CD14-positive monocyte (primary cell): ENCODE data around the gene DBN1. TPM values are rescaled to one million over a fixed set of nuclear protein-coding genes. Genes with fewer than 3 reads are reported as not detected.
A peak's percentile ranks its signal among the peaks of the same experiment; 100 is the strongest.

Experiments
- DNase-seq, 3 donors: peaks; one replicate each; pipeline ENCODE4 v3.0.0-alpha.2; 2011 to 2022
- H2AFZ ChIP-seq: 2 replicates; pipeline ENCODE4 v1.6.0; 2012; ENCODE audit warnings: mild to moderate bottlenecking, low read depth, low read length, inconsistent platforms; ENCODE audit not compliant: insufficient read depth, poor library complexity, severe bottlenecking
- H3K27ac ChIP-seq, 2 donors: 1 replicate in 1 of 2; 2 replicates in 1 of 2; pipeline ENCODE4 v1.5.1; 2012 to 2013; ENCODE audit warnings: low read length in 2 of 2, control low read depth in 1 of 2, inconsistent platforms in 1 of 2, low read depth in 1 of 2, mild to moderate bottlenecking in 1 of 2
- H3K27me3 ChIP-seq, 2 donors: one replicate each; pipeline versions ENCODE4 v1.6.0 to v1.6.1; 2011 to 2013; ENCODE audit warnings: low read length in 2 of 2; ENCODE audit not compliant: control insufficient read depth in 2 of 2, insufficient read depth in 2 of 2
- H3K36me3 ChIP-seq, 2 donors: replicated peaks in 1 of 2; 1 replicate in 1 of 2; 2 replicates in 1 of 2; pipeline versions ENCODE4 v1.5.1 to v1.6.1; 2012 to 2013; ENCODE audit warnings: low read length in 2 of 2, control low read depth in 1 of 2, inconsistent platforms in 1 of 2, mild to moderate bottlenecking in 1 of 2; ENCODE audit not compliant: insufficient read depth in 2 of 2, control insufficient read depth in 1 of 2
- H3K4me1 ChIP-seq, 2 donors: 1 replicate in 1 of 2; 2 replicates in 1 of 2; pipeline versions ENCODE4 v1.5.1 to v1.6.1; 2012 to 2013; ENCODE audit warnings: low read length in 2 of 2, control low read depth in 1 of 2, inconsistent platforms in 1 of 2, mild to moderate bottlenecking in 1 of 2, moderate library complexity in 1 of 2; ENCODE audit not compliant: insufficient read depth in 2 of 2, control insufficient read depth in 1 of 2
- H3K4me2 ChIP-seq: replicated peaks from 2 replicates; pipeline ENCODE3; 2012; ENCODE audit warnings: low read length, moderate library complexity, mild to moderate bottlenecking; ENCODE audit not compliant: poor library complexity, severe bottlenecking; ENCODE audit errors: extremely low read depth
- H3K4me3 ChIP-seq, 3 experiments: fragments of 200-600 bp in 1 of 3; sonication (generic) in 1 of 3; replicated peaks in 1 of 3; 1 replicate in 2 of 3; 2 replicates in 1 of 3; pipeline ENCODE4 v1.5.1; 2011 to 2013; ENCODE audit warnings: low read length in 3 of 3, mild to moderate bottlenecking in 3 of 3, control low read depth in 2 of 3, low read depth in 2 of 3, inconsistent platforms in 1 of 3, moderate library complexity in 1 of 3
- H3K79me2 ChIP-seq: 2 replicates; pipeline ENCODE4 v1.6.0; 2012; ENCODE audit warnings: mild to moderate bottlenecking, control low read depth, inconsistent platforms, low read length, moderate library complexity; ENCODE audit not compliant: insufficient read depth
- H3K9ac ChIP-seq: 2 replicates; pipeline ENCODE4 v1.6.0; 2017; ENCODE audit warnings: low read length, mild to moderate bottlenecking; ENCODE audit not compliant: insufficient read depth, poor library complexity, severe bottlenecking
- H3K9me3 ChIP-seq, 2 donors: replicated peaks in 1 of 2; 1 replicate in 1 of 2; 2 replicates in 1 of 2; pipeline versions ENCODE4 v1.5.1 to v1.6.1; 2012 to 2013; ENCODE audit warnings: low read length in 2 of 2, control low read depth in 1 of 2; ENCODE audit not compliant: control insufficient read depth in 1 of 2, insufficient read depth in 1 of 2
- H4K20me1 ChIP-seq: 2 replicates; pipeline ENCODE4 v1.6.0; 2012; ENCODE audit warnings: mild to moderate bottlenecking, low read length, control low read depth, moderate library complexity; ENCODE audit not compliant: insufficient read depth
- H3K27ac Mint-ChIP-seq, 7 donors: one replicate each; pipeline ENCODE4 v1.8.0; 2020; ENCODE audit warnings: mild to moderate bottlenecking in 7 of 7, mixed read lengths in 7 of 7, moderate library complexity in 6 of 7, inconsistent platforms in 2 of 7
- H3K27me3 Mint-ChIP-seq, 3 donors: one replicate each; pipeline ENCODE4 v1.8.0; 2021 to 2022; ENCODE audit warnings: low read depth in 3 of 3, mild to moderate bottlenecking in 3 of 3, mixed read lengths in 3 of 3, moderate library complexity in 3 of 3, inconsistent platforms in 1 of 3
- H3K36me3 Mint-ChIP-seq, 2 donors: one replicate each; pipeline ENCODE4 v1.8.0; 2020; ENCODE audit warnings: mixed read lengths in 2 of 2, inconsistent platforms in 1 of 2, mild to moderate bottlenecking in 1 of 2
- H3K4me1 Mint-ChIP-seq: one replicate; pipeline ENCODE4 v1.8.0; 2020; ENCODE audit warnings: mild to moderate bottlenecking, mixed read lengths
- H3K4me3 Mint-ChIP-seq, 2 donors: one replicate each; pipeline ENCODE4 v1.8.0; 2020; ENCODE audit warnings: mild to moderate bottlenecking in 2 of 2, mixed read lengths in 2 of 2, moderate library complexity in 1 of 2
- H3K9me3 Mint-ChIP-seq, 7 donors: one replicate each; pipeline ENCODE4 v1.8.0; 2020 to 2022; ENCODE audit warnings: mixed read lengths in 7 of 7, mild to moderate bottlenecking in 6 of 7, moderate library complexity in 6 of 7, inconsistent platforms in 2 of 7
- WGBS: methylation state at CpG from one replicate; pipeline ENCODE4 v1.1.5; 2013; ENCODE audit warnings: missing lambda C conversion rate; ENCODE audit not compliant: insufficient coverage; 5-methylcytosine and 5-hydroxymethylcytosine counted together
- intact Hi-C, 2 donors: fragments of 100-400 bp; cut with micrococcal nuclease; formaldehyde crosslinking; loops; one replicate each; pipeline versions ENCODE4 v1.15.0 to v1.15.1; 2023
- polyA plus RNA-seq, 3 donors: library from polyadenylated mRNA; depleted of rRNA in 1 of 3; unstranded in 2 of 3; stranded (reverse) in 1 of 3; fragments of 300-500 nt in 2 of 3; fragments of >200 nt in 1 of 3; fragmentation: Illumina TruSeq in 2 of 3; gene quantifications; 1 replicate in 2 of 3; 2 replicates in 1 of 3; pipeline ENCODE4 v1.2.3, GENCODE V29; 2012 to 2021
- TF ChIP-seq, protein P1 (sequence below): fragments of 200-600 bp; IDR thresholded peaks from one replicate; pipeline ENCODE4 v1.8.0; 2022; ENCODE audit warnings: antibody characterized with exemption, mild to moderate bottlenecking

Gene DBN1
- polyA plus RNA-seq, 3 donors: 0.71 to 1.6 (median 0.73) TPM

DNA sequence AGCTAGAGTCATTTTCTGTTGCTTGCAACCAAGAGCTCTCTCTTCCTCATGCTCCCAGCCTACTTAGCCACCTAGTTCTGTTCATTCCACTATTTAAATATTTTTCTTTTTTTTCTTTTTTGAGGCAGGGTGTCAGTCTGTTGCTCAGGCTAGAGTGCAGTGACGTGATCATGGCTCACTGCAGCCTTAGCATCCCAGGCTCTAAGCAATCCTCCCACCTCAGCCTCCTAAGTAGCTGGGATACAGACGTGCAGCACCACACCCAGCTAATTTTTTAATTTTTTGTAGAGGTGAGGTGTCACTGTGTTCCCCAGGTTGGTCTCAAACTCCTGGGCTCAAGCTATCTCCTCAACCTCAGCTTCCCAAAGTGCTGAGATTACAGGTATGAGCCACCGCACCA is 59.0 kb downstream of the DBN1 start:
- no peak for DNase-seq
- H3K4me2 ChIP-seq: no peak overlapping the region
- H3K4me1 ChIP-seq: peaks cover 46 to 63% of the 10 kb centered on the region in 2 donors
- no peaks in the 10 kb centered on the region for H3K9me3 ChIP-seq
- no peak overlapping the region for H3K27ac ChIP-seq
- WGBS: no CpG with 5 or more reads among the region's 3 CpGs
- Mint-ChIP-seq H3K36me3 (peaks cover 0 to 2% of the 10 kb centered on the region in 2 donors), H3K4me1 (peaks cover 50% of the 10 kb centered on the region), H3K27ac (peak overlapping the region in 5 of 7 donors; percentile 26 to 100 (median 99)), H3K4me3 (no peak overlapping the region), H3K27me3 (peaks cover 0 to 3% (median 1%) of the 10 kb centered on the region in 3 donors), H3K9me3 (peaks cover 0 to 1% (median 0%) of the 10 kb centered on the region in 7 donors)
- H3K79me2 ChIP-seq: no peaks in the 10 kb centered on the region
- no peak overlapping the region for H2AFZ ChIP-seq
- no peaks in the 10 kb centered on the region for H4K20me1 ChIP-seq
- H3K36me3 ChIP-seq: no peaks in the 10 kb centered on the region
- H3K4me3 ChIP-seq: no peak overlapping the region
- no peak overlapping the region for H3K9ac ChIP-seq
- H3K27me3 ChIP-seq: no peaks in the 10 kb centered on the region
- intact Hi-C loops: no loop called here
- TF ChIP-seq, protein P1, sequence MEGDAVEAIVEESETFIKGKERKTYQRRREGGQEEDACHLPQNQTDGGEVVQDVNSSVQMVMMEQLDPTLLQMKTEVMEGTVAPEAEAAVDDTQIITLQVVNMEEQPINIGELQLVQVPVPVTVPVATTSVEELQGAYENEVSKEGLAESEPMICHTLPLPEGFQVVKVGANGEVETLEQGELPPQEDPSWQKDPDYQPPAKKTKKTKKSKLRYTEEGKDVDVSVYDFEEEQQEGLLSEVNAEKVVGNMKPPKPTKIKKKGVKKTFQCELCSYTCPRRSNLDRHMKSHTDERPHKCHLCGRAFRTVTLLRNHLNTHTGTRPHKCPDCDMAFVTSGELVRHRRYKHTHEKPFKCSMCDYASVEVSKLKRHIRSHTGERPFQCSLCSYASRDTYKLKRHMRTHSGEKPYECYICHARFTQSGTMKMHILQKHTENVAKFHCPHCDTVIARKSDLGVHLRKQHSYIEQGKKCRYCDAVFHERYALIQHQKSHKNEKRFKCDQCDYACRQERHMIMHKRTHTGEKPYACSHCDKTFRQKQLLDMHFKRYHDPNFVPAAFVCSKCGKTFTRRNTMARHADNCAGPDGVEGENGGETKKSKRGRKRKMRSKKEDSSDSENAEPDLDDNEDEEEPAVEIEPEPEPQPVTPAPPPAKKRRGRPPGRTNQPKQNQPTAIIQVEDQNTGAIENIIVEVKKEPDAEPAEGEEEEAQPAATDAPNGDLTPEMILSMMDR: no peak

DNA sequence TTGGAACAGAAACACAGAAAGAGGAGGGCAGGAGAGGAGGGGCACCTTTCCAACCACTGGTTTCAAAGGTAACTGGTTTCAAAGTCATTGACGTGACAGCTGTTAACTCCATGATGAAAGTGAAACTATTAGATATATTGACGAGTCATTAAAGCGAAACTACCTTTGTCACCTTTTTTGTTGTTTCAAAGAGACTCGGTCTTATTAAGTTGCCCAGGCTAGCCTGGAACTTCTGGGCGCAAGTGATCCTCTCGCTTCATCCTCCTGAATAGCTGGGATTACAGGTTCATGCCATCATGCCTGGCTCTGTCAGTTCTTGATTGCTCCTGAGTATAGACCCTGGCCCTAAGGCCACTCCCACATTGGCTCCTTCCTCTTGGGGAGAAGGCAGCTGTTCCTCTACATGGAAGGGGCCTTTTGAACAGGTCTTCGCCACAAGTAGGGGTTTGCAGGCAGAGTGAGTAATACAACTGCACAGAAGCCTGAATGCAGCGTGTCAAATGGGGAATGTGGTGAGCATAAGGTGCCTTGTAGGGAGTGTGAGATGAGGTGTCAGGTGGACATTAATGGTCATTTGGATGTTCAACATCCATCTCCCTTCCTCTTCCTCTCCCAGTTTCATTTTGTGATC is 60.7 kb downstream of the DBN1 start:
- H3K27ac Mint-ChIP-seq: peak overlapping the region in 5 of 7 donors; percentile 49 to 81 (median 56)
- H3K9me3 ChIP-seq: no peaks in the 10 kb centered on the region
- peaks cover 46% of the 10 kb centered on the region for H3K4me1 Mint-ChIP-seq
- H3K4me3 ChIP-seq: no peak overlapping the region
- WGBS: 81% methylated on average over 7 of the region's 8 CpGs
- no peaks in the 10 kb centered on the region for H3K27me3 ChIP-seq
- no peak overlapping the region for H3K27ac ChIP-seq
- H3K4me3 Mint-ChIP-seq: peak overlapping the region in 1 of 2 donors; percentile 64
- H3K9me3 Mint-ChIP-seq: peaks cover 0 to 3% (median 0%) of the 10 kb centered on the region in 7 donors
- peak in 2 of 3 donors; percentile 41 to 51 for DNase-seq
- peaks cover 1 to 8% (median 5%) of the 10 kb centered on the region in 3 donors for H3K27me3 Mint-ChIP-seq
- TF ChIP-seq, protein P1: no peak
- no peak overlapping the region for H3K9ac ChIP-seq
- H3K36me3 ChIP-seq: no peaks in the 10 kb centered on the region
- intact Hi-C loops: no loop called here
- H3K4me1 ChIP-seq: peaks cover 38 to 52% of the 10 kb centered on the region in 2 donors
- no peak overlapping the region for H2AFZ ChIP-seq
- H3K4me2 ChIP-seq: peak overlapping the region; percentile 7
- no peaks in the 10 kb centered on the region for H4K20me1 ChIP-seq
- no peaks in the 10 kb centered on the region for H3K79me2 ChIP-seq
- peaks cover 0 to 4% of the 10 kb centered on the region in 2 donors for H3K36me3 Mint-ChIP-seq
